ENCODE results near the gene PTPN13.

Gene PTPN13

GRCh38 chr4:86560447-86560846 lies 33.7 kb upstream of the PTPN13 start (continued):
- no peak for TF ChIP-seq ZNF580 (tag by site-specific recombination; IDR thresholded peaks at IDR 0.05)
- TF ChIP-seq SETDB1 (IDR thresholded peaks at IDR 0.05; ENCODE audit: insufficient read length, low read length): no peak
- TF ChIP-seq TSHZ1 (tag by site-specific recombination; IDR thresholded peaks at IDR 0.05; ENCODE audit: borderline replicate concordance): no peak
- TF ChIP-seq ZBTB6 (tag by site-specific recombination; IDR thresholded peaks at IDR 0.05): no peak
- no peak for TF ChIP-seq SCRT2 (tag by site-specific recombination; IDR thresholded peaks at IDR 0.05)
- no peak for TF ChIP-seq ZNF473 (tag by site-specific recombination; IDR thresholded peaks at IDR 0.05)
- TF ChIP-seq, protein P1, sequence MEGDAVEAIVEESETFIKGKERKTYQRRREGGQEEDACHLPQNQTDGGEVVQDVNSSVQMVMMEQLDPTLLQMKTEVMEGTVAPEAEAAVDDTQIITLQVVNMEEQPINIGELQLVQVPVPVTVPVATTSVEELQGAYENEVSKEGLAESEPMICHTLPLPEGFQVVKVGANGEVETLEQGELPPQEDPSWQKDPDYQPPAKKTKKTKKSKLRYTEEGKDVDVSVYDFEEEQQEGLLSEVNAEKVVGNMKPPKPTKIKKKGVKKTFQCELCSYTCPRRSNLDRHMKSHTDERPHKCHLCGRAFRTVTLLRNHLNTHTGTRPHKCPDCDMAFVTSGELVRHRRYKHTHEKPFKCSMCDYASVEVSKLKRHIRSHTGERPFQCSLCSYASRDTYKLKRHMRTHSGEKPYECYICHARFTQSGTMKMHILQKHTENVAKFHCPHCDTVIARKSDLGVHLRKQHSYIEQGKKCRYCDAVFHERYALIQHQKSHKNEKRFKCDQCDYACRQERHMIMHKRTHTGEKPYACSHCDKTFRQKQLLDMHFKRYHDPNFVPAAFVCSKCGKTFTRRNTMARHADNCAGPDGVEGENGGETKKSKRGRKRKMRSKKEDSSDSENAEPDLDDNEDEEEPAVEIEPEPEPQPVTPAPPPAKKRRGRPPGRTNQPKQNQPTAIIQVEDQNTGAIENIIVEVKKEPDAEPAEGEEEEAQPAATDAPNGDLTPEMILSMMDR (tag by site-specific recombination; IDR thresholded peaks at IDR 0.05): no peak
- no peak for TF ChIP-seq ZBTB1 (tag by site-specific recombination; IDR thresholded peaks at IDR 0.05)
- TF ChIP-seq, protein P2, sequence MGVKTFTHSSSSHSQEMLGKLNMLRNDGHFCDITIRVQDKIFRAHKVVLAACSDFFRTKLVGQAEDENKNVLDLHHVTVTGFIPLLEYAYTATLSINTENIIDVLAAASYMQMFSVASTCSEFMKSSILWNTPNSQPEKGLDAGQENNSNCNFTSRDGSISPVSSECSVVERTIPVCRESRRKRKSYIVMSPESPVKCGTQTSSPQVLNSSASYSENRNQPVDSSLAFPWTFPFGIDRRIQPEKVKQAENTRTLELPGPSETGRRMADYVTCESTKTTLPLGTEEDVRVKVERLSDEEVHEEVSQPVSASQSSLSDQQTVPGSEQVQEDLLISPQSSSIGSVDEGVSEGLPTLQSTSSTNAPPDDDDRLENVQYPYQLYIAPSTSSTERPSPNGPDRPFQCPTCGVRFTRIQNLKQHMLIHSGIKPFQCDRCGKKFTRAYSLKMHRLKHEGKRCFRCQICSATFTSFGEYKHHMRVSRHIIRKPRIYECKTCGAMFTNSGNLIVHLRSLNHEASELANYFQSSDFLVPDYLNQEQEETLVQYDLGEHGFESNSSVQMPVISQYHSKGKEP (tag by site-specific recombination; IDR thresholded peaks at IDR 0.05): peak; percentile 68; the same call in 1 of the 2 replicates
- no peak for TF ChIP-seq KLF1 (tag by site-specific recombination; IDR thresholded peaks at IDR 0.05)
- TF ChIP-seq ZNF138 (tag by site-specific recombination; IDR thresholded peaks at IDR 0.05; ENCODE audit: borderline replicate concordance): no peak
- TF ChIP-seq ZNF530 (tag by site-specific recombination; IDR thresholded peaks at IDR 0.05; ENCODE audit: low read depth): no peak
- TF ChIP-seq HOXD13 (CRISPR knock-in tag; IDR thresholded peaks at IDR 0.05; ENCODE audit: borderline replicate concordance): no peak
- no peak for TF ChIP-seq ZNF654 (tag by site-specific recombination; IDR thresholded peaks at IDR 0.05; ENCODE audit: low read depth)
- TF ChIP-seq ZNF830 (tag by site-specific recombination; IDR thresholded peaks at IDR 0.05; ENCODE audit: low read depth): no peak
- peak; percentile 83 for TF ChIP-seq ZNF843 (tag by site-specific recombination; IDR thresholded peaks at IDR 0.05)
- TF ChIP-seq, protein P3, sequence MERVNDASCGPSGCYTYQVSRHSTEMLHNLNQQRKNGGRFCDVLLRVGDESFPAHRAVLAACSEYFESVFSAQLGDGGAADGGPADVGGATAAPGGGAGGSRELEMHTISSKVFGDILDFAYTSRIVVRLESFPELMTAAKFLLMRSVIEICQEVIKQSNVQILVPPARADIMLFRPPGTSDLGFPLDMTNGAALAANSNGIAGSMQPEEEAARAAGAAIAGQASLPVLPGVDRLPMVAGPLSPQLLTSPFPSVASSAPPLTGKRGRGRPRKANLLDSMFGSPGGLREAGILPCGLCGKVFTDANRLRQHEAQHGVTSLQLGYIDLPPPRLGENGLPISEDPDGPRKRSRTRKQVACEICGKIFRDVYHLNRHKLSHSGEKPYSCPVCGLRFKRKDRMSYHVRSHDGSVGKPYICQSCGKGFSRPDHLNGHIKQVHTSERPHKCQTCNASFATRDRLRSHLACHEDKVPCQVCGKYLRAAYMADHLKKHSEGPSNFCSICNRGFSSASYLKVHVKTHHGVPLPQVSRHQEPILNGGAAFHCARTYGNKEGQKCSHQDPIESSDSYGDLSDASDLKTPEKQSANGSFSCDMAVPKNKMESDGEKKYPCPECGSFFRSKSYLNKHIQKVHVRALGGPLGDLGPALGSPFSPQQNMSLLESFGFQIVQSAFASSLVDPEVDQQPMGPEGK (tag by site-specific recombination; IDR thresholded peaks at IDR 0.05): no peak
- no peak for TF ChIP-seq ZNF221 (tag by site-specific recombination; IDR thresholded peaks at IDR 0.05; ENCODE audit: borderline replicate concordance)
- no peak for TF ChIP-seq SP7 (tag by site-specific recombination; IDR thresholded peaks at IDR 0.05)
- no peak for TF ChIP-seq ZNF16 (tag by site-specific recombination; IDR thresholded peaks at IDR 0.05; ENCODE audit: low read depth)
- TF ChIP-seq YY1 (tag by site-specific recombination; IDR thresholded peaks at IDR 0.05): no peak
- TF ChIP-seq ZNF510 (tag by site-specific recombination; IDR thresholded peaks at IDR 0.05; ENCODE audit: insufficient replicate concordance): no peak
- no peak for TF ChIP-seq ZNF426 (tag by site-specific recombination; IDR thresholded peaks at IDR 0.05)
- TF ChIP-seq ZSCAN30 (tag by site-specific recombination; IDR thresholded peaks at IDR 0.05): peak; percentile 24; the same call in 1 of the 2 replicates
- TF ChIP-seq, protein P4, sequence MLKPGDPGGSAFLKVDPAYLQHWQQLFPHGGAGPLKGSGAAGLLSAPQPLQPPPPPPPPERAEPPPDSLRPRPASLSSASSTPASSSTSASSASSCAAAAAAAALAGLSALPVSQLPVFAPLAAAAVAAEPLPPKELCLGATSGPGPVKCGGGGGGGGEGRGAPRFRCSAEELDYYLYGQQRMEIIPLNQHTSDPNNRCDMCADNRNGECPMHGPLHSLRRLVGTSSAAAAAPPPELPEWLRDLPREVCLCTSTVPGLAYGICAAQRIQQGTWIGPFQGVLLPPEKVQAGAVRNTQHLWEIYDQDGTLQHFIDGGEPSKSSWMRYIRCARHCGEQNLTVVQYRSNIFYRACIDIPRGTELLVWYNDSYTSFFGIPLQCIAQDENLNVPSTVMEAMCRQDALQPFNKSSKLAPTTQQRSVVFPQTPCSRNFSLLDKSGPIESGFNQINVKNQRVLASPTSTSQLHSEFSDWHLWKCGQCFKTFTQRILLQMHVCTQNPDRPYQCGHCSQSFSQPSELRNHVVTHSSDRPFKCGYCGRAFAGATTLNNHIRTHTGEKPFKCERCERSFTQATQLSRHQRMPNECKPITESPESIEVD (tag by site-specific recombination; IDR thresholded peaks at IDR 0.05): peak; percentile 83
- TF ChIP-seq, protein P5, sequence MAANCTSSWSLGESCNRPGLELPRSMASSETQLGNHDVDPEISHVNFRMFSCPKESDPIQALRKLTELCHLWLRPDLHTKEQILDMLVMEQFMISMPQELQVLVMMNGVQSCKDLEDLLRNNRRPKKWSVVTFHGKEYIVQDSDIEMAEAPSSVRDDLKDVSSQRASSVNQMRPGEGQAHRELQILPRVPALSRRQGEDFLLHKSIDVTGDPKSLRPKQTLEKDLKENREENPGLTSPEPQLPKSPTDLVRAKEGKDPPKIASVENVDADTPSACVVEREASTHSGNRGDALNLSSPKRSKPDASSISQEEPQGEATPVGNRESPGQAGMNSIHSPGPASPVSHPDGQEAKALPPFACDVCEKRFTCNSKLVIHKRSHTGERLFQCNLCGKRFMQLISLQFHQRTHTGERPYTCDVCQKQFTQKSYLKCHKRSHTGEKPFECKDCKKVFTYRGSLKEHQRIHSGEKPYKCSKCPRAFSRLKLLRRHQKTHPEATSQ (tag by site-specific recombination; IDR thresholded peaks at IDR 0.05): no peak
- no peak for TF ChIP-seq KLF8 (tag by site-specific recombination; IDR thresholded peaks at IDR 0.05)
